HG03045 (cell line): ENCODE results near the gene PIM3.

ENCODE experiments used
- ATAC-seq: cut with Tn5 transposase; IDR thresholded peaks from one replicate; pipeline ENCODE4 v1.9.1; 2021; ENCODE audit warnings: mild to moderate bottlenecking, moderate library complexity; ENCODE audit not compliant: unreplicated experiment

The PIM3 gene

DNA sequence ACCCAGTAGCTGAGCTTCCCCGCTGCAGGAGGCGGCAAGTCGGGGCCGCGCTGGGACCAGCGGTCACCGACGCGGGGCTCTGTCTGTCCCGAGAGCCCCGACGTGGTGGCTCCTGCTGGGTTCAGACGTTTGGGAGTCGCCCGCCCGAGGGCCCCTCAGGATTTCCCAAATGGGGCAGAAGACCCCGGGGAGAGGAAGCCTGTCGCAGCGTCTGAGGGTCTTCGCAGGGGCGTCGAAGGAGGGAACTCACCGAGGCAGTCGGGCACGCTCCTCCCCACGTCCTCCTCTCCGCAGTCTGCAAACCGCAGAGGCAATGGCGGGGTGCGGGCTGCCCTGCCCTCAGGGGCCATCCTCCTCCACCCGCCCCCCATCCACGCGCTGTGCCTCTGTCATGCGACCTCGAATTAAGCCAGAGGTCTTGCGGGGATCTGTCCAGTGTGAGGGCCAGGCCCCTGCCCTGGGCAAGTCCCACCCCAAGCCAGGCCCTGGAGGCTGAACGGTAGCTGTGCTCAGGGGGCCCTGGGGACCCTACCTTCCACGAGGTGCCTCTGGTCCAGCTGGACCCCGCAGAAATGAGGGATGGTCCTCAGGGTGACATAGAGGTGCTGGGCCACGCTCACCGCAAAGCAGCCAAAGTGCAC is 39.5 kb downstream of the PIM3 start:
- no peak for ATAC-seq

DNA sequence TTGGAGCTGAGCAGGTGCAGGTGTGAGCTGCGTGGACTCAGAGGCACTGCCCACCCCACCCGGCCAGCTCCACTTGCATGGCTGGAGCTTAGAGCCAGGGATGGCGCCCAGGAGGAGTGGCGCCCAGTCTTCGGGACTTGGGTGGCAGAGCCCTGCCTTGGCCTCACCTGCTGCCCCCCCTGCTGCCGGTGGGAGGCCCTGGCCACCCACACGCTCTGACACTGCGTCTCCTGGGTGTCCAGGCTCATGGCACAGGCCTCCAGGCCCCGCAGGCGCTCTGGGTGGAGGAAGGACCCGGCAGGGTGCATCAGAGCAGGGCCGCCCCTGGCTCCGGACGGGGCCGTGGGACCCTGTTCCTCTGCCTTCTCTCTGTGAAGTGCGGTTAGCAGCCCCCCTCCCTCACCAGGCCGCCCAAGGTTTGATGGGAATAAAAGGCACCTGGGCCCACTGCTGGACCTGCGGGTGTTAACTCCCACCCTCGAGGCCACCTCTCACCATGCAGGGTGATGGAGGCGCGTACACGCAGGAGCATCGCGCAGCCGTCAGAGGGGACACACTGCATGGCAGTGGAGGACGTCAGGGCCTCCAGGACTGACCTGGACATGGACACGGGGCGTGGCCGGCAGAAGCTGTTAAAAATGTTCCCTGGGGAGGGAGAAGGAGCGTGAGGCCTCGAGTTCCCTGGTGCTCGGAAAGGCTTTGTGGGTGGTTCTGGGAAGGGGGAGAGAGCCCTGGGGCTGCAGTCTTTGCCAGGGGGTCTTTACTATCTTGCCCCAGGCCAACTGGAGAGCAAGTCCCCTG is 40.2 kb downstream of the PIM3 start:
- ATAC-seq: no peak

- no peak for ATAC-seq
Observed at GRCh38 chr22:50001388-50002231, 41.0 kb downstream of the PIM3 start.

DNA sequence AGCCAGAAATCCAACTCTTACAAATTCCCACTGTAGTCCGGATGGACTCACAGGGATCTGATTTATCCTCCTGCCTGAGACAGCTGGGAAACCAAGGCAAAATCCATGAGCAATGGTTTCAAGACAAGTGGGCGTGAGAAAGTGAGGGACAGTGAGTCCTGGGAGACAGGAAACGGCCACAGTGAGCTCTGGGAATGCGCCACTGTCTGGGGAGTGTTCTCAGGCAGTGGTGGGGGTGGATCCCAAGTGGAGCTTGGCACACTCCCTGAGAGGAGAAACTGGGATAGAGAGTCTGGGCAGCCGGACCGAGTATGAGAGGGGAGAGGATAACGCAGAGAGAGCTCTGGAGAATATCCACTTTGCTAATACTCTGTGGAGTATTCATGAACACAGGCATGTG is 42.2 kb downstream of the PIM3 start:
- ATAC-seq: no peak

- ATAC-seq: no peak
Observed at GRCh38 chr22:50004918-50005317, 44.3 kb downstream of the PIM3 start.

GRCh38 chr22:50007057-50007511 is 46.5 kb downstream of the PIM3 start:
- no peak for ATAC-seq

DNA sequence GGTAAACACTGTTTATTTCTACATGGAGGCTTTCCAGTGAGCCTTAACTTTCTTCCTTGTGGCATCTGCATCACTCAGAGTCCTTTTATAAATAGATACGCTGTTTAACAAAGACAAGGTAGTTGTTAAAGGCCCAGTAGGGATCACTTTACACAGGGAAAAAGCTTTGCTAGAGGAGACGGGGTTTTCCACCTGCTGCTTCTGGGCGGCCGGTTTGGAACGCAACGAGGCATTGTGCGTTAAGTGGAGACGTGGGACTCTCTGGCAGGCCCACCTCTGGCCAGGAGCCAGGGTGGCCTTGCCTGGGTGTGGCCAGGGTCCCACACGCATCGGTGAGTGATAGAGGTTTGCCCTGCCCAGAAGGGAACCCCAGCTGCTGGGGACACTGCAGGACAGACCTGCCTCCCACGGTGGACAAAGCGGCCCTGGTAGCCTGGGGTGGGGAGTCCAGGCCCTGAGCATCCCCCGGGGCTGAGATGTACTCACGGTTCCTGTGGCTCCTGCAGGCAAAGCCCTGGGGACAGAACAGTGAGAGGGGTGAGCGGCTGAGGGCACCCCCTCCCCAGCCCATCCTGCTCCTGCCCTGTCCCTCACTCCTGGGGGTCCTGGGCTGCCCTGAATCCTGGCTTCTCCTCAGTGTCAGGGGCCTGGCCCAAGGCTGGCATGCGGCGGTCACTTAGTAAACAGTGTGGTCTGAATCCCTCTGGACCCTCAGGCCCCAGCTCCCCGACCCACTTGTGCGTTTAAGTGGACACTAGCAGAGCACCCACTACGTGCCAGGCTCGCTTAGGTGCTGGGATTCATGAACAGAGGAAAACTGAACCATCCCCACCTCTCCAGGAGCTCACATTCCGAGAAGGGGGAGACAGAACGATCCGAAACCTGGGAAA is 47.8 kb downstream of the PIM3 start:
- ATAC-seq: no peak

GRCh38 chr22:50009251-50009650 is 48.7 kb downstream of the PIM3 start:
- no peak for ATAC-seq

GRCh38 chr22:50009765-50010675 is 49.4 kb downstream of the PIM3 start:
- no peak for ATAC-seq

DNA sequence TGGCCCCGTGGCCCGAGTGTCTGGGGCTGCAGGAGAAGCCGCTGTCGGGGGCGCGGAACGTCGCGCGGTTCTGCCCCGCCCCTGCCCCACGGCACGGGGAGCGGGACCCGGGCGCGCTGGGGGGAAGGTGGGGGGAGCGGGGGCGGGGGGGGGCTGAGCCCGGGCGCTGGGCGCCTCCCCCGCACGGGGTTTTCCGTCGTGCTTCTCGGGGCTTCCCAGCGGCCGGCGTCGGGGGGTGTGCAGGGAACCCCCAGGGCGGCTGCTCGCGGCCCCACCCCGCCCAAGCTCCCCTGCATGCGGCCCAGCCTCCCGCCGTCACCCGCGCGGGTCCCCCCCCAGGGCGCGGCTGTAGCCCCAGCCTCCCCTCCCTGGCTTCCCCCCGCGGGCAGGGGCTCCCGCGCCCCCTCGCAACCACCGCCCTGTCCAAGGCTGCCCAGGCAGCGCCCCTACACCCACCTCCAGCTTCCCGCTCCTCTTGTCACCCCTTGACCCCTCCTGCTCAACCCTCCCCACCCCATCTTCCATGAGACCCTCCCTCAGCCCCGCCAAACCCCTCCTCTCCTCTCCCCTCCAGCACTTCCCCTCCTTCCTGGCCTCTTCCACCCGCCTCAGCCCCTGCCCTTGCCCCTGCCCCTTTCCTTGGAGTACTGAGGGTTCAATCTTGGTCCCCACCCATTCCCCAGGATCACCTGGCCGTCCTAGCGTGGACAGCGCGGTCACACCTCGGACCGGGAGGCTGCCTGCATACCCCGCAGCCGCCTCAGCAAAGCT is 50.3 kb downstream of the PIM3 start:
- no peak for ATAC-seq

- ATAC-seq: no peak
Observed at GRCh38 chr22:50011447-50012210, 51.1 kb downstream of the PIM3 start.

DNA sequence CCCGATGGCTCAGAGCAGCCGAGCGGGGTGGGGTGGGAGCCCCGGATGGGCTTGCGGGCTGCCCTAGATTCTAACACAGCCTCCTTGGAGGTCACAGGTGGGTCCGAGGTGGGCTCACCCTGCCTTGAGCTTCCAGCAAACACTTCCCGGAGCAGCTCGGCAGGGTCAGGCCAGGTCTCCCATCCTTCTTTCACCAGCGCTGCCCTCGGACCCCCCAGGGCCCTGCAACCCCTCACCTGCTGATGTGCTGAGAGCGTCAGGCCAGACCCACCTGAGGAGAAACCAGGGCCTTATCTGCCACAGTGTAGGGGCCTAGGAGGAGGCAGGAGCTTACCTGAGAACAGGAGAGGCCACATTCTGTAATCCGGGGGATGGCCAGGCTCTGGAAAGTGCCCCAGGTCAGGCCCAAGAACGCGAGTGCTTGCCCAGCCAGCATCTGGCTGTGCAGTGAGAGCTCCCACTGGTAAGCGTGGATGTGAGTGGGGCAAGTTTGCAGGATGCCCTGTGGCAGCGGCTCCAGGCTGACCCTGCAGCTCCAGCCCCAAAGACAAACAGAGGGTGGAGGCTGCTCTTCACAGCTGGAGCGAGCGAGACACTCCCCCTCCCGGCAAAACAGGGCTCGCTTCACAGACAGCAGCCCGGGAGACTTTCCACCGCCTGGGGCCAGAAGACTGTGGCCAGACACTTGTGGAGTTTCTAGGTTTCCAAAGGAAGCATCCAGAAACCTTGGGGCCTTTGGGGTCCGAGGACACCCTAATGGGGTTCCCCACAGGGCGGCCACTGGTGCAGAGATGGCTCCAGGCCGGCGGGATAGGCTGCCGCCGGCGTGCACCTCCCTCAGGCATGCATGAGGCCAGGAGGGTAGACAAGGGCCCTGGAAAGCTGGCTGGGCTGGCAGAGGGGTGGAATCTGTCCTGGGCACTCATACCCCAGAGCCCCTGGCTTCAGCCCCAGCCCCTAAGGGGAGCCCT is 51.9 kb downstream of the PIM3 start, which contains the start of gene IL17REL:
IL17REL (minus strand) TSS at position 555 of the 971 bp plus-strand sequence; CDS start at position 436, 119 bp downstream.
- ATAC-seq: no peak
